Forelimb muscle (tissue), 1 donor: Measurements from ENCODE around the gene CUEDC2. TPM values are rescaled to one million over a fixed set of nuclear protein-coding genes. Genes with fewer than 3 reads are reported as not detected.

Source experiments
- DNase-seq: peaks from one replicate; pipeline ENCODE4 v3.0.0-alpha.2; 2013; ENCODE audit warnings: low read depth
- polyA plus RNA-seq: library from polyadenylated mRNA; unstranded; fragments of 120-200 nt; gene quantifications from one replicate; pipeline ENCODE4 v1.2.1, GENCODE V29; 2013; ENCODE audit not compliant: insufficient read length

The CUEDC2 gene
- polyA plus RNA-seq, 1 donor, result 48.0 TPM

GRCh38 chr10:102424916-102425315 is 7.5 kb downstream of the CUEDC2 start:
- DNase-seq, result no peak

GRCh38 chr10:102424145-102424544 is 8.2 kb downstream of the CUEDC2 start:
- DNase-seq, result no peak

GRCh38 chr10:102423372-102423968 is 8.9 kb downstream of the CUEDC2 start:
- no peak for DNase-seq

GRCh38 chr10:102422545-102423129 is 9.7 kb downstream of the CUEDC2 start:
- DNase-seq, result no peak

- DNase-seq, result no peak
Measured at GRCh38 chr10:102421757-102422512, 10.4 kb downstream of the CUEDC2 start.

GRCh38 chr10:102421507-102421756 is 10.9 kb downstream of the CUEDC2 start:
- no peak for DNase-seq

- peak; percentile 93 for DNase-seq
Measured at GRCh38 chr10:102420714-102421506, 11.5 kb downstream of the CUEDC2 start, which contains the start of gene FBXL15. Gene FBXL15 (plus strand): TSS chr10:102420836. CDS start chr10:102421130, 294 bp downstream.

GRCh38 chr10:102420181-102420713 is 12.1 kb downstream of the CUEDC2 start:
- no peak for DNase-seq

GRCh38 chr10:102419269-102420180 is 12.8 kb downstream of the CUEDC2 start:
- no peak for DNase-seq

- DNase-seq, result no peak
Measured at GRCh38 chr10:102418622-102419268, 13.6 kb downstream of the CUEDC2 start, which contains the start of gene PSD. Gene PSD (minus strand): TSS chr10:102418785. CDS start chr10:102417038, 1,747 bp downstream.

GRCh38 chr10:102416695-102417094 is 15.7 kb downstream of the CUEDC2 start:
- DNase-seq, result no peak

- DNase-seq, result no peak
Measured at GRCh38 chr10:102416283-102416682, 16.1 kb downstream of the CUEDC2 start.

GRCh38 chr10:102414749-102415148 is 17.6 kb downstream of the CUEDC2 start:
- DNase-seq, result no peak

GRCh38 chr10:102413806-102414561 is 18.4 kb downstream of the CUEDC2 start:
- no peak for DNase-seq

- no peak for DNase-seq
Measured at GRCh38 chr10:102413053-102413705, 19.2 kb downstream of the CUEDC2 start.

GRCh38 chr10:102412293-102412692 is 20.1 kb downstream of the CUEDC2 start:
- no peak for DNase-seq

- no peak for DNase-seq
Measured at GRCh38 chr10:102411341-102412255, 20.8 kb downstream of the CUEDC2 start.
